ENCODE data around the gene SORCS2.

SORCS2 gene

DNA sequence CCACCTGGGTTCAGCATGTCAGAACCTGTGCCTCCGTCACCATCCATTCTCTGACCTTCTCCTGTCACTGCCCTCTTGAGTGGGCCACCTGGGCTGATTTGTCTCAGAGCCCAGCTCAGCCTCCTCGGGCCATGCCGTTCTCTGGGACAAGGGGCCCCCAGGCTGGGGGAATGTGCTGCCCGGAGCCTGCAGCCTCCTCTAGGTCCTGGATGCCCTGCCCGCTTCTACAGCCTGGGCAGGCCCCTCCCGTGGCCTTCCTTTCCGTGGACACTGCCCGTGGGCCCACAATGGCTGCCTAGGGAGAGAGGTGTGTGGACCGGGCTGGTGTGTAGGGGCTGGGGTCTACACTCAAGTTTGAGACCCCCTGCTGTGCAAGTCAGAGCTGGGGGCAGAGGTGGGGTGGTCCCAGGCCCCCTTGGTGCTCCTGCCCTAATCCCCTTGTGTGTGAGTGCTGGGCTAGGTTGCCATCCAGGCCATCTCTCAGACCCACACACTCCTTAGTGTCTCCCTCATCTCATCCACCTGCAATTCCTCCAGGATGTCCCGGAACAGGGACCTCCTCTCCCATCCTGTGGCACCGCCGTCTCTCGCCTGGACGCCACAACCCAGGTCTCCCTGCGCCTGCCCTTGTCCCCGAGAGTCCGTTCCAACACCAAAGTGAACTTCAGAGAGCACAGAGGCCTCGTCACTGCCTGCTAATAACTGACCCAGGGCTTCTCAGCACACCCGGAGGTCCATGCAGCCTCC, 230.0 kb downstream of the SORCS2 start:
- no peaks in the 10 kb centered on the region for H3K4me1 ChIP-seq (ENCODE audit: control insufficient read depth, insufficient read depth, low read length)
- H3K27ac ChIP-seq (ENCODE audit: low read length), result no peak overlapping the region

DNA sequence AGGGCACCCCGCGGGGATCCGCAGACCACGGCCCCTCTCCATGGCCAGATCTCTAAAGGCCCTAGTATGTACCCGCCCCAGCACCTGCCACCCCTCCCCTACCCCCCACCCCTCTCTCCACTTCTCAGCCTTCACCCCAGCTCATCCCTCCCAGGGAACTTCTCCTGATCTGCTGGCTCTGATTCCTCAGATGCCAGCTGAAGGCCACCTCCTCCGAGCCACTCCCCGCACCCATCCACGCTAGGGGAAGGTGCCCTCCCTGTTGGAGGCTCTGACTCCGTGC, 230.5 kb downstream of the SORCS2 start:
- no peak overlapping the region for H3K27ac ChIP-seq (ENCODE audit: low read length)
- H3K4me3 ChIP-seq (ENCODE audit: low read length in 2 of 2), result no peak overlapping the region
- H3K9ac ChIP-seq (ENCODE audit: low read length in 2 of 2), result no peak overlapping the region
- H3K36me3 ChIP-seq (ENCODE audit: control insufficient read depth in 2 of 2, insufficient read depth in 2 of 2, low read length in 2 of 2), result no peaks in the 10 kb centered on the region
- H3K9me3 ChIP-seq (ENCODE audit: control insufficient read depth in 2 of 2, low read length in 2 of 2), result no peaks in the 10 kb centered on the region
- no peaks in the 10 kb centered on the region for H3K27me3 ChIP-seq (ENCODE audit: control insufficient read depth in 1 of 2, insufficient read depth in 2 of 2, low read length in 2 of 2)
- H3K4me1 ChIP-seq (ENCODE audit: control insufficient read depth, insufficient read depth, low read length), result no peaks in the 10 kb centered on the region

More for the DNA sequence above, 230.0 kb downstream of the SORCS2 start:
- Histone ChIP-seq H3K9ac (ENCODE audit: low read length in 2 of 2) (no peak overlapping the region), H3K9me3 (ENCODE audit: control insufficient read depth in 2 of 2, low read length in 2 of 2) (no peaks in the 10 kb centered on the region), H3K27me3 (ENCODE audit: control insufficient read depth in 1 of 2, insufficient read depth in 2 of 2, low read length in 2 of 2) (no peaks in the 10 kb centered on the region), H3K4me3 (ENCODE audit: low read length in 2 of 2) (no peak overlapping the region), H3K36me3 (ENCODE audit: control insufficient read depth in 2 of 2, insufficient read depth in 2 of 2, low read length in 2 of 2) (no peaks in the 10 kb centered on the region)

DNA sequence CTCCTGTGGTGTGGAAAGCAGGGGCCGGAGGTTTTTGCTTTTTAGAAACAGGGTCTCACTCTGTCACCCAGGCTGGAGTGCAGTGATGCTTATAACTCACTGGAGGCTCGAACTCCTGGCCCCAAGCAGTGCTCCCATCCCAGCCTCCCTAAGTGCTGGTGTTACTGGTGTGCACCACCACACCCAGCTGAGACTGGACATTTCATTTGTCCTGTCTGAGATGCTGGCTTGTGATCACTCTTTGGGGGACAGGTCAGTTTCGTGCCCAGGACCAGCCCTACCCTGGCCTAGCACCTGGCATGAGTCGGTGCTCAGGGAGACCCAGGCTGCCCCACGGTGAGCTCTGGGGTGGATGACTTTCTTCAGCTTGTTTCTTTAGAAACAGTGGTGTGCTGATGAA, 231.1 kb downstream of the SORCS2 start:
- Histone ChIP-seq H3K27ac (ENCODE audit: low read length) (no peak overlapping the region), H3K36me3 (ENCODE audit: control insufficient read depth in 2 of 2, insufficient read depth in 2 of 2, low read length in 2 of 2) (no peaks in the 10 kb centered on the region), H3K27me3 (ENCODE audit: control insufficient read depth in 1 of 2, insufficient read depth in 2 of 2, low read length in 2 of 2) (no peaks in the 10 kb centered on the region), H3K9ac (ENCODE audit: low read length in 2 of 2) (no peak overlapping the region), H3K9me3 (ENCODE audit: control insufficient read depth in 2 of 2, low read length in 2 of 2) (no peaks in the 10 kb centered on the region), H3K4me1 (ENCODE audit: control insufficient read depth, insufficient read depth, low read length) (no peaks in the 10 kb centered on the region), H3K4me3 (ENCODE audit: low read length in 2 of 2) (no peak overlapping the region)

DNA sequence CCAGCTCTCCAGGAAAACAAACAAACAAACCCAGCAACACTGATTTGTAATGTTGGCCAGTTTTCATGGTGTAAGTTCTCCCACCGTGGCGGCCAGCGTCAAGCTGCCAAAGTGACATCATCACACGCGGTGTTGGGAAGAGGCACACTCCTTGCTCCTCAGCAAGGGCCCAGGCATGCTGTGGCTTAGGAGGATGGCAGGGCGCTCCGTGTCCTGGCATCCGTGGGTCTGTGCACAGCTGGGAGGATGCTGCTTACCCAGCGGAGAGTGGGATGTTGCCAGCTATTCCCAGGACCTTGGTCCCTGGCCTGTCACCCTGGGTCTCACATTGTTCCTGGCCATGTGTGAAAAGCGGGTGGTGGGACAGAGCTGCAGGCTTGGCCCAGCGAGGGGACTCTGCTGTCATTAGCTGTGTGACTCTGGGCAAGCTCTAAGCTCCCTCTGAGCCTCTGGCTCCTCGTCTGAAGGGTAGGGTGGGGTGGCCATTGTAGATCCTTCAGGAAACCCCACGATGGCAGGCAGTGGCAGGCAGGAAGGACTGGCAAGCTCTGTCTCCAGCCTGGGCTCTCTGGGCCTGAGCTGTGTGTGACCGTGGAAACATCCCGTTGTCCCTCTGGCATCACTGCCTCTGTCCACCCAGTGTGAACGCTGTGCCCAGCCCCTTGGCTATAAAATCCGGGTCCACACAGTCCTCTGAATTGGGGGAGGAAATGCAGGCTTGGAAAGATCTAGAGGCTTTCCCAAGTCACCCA, 231.6 kb downstream of the SORCS2 start:
- Histone ChIP-seq H3K4me3 (ENCODE audit: low read length in 2 of 2) (no peak overlapping the region), H3K27me3 (ENCODE audit: control insufficient read depth in 1 of 2, insufficient read depth in 2 of 2, low read length in 2 of 2) (no peaks in the 10 kb centered on the region), H3K27ac (ENCODE audit: low read length) (no peak overlapping the region), H3K9me3 (ENCODE audit: control insufficient read depth in 2 of 2, low read length in 2 of 2) (no peaks in the 10 kb centered on the region), H3K4me1 (ENCODE audit: control insufficient read depth, insufficient read depth, low read length) (no peaks in the 10 kb centered on the region), H3K9ac (ENCODE audit: low read length in 2 of 2) (no peak overlapping the region), H3K36me3 (ENCODE audit: control insufficient read depth in 2 of 2, insufficient read depth in 2 of 2, low read length in 2 of 2) (no peaks in the 10 kb centered on the region)

DNA sequence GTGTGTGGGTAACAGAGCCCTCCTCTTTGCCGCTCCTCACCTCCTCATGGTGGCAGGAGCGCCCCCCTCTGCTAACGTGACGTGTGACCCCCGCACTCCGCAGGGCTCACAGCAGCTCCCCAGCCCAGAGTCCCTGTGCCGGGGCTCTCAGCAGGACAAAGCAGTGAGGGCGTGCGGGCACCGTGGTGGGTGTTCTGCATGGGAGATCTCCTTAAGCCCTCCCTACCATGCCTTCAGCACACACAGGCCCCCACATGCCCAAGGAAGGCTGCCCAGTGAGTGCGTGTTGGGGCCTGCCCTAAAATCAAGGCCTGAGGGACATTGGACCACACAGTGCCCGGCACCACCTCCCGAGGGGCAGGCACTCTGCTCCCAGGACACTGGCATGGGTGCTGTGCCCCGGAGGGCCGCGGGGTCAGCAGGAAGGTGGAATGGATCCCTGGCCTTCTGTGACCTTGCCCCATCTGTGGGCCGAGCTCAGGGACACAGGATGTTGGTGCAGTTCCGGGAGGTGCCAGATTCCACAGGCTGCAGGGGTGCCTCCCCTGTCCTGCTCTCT, 232.3 kb downstream of the SORCS2 start:
- Histone ChIP-seq H3K4me3 (ENCODE audit: low read length in 2 of 2) (no peak overlapping the region), H3K4me1 (ENCODE audit: control insufficient read depth, insufficient read depth, low read length) (no peaks in the 10 kb centered on the region), H3K27ac (ENCODE audit: low read length) (no peak overlapping the region), H3K36me3 (ENCODE audit: control insufficient read depth in 2 of 2, insufficient read depth in 2 of 2, low read length in 2 of 2) (no peaks in the 10 kb centered on the region), H3K9ac (ENCODE audit: low read length in 2 of 2) (no peak overlapping the region), H3K27me3 (ENCODE audit: control insufficient read depth in 1 of 2, insufficient read depth in 2 of 2, low read length in 2 of 2) (no peaks in the 10 kb centered on the region), H3K9me3 (ENCODE audit: control insufficient read depth in 2 of 2, low read length in 2 of 2) (no peaks in the 10 kb centered on the region)

DNA sequence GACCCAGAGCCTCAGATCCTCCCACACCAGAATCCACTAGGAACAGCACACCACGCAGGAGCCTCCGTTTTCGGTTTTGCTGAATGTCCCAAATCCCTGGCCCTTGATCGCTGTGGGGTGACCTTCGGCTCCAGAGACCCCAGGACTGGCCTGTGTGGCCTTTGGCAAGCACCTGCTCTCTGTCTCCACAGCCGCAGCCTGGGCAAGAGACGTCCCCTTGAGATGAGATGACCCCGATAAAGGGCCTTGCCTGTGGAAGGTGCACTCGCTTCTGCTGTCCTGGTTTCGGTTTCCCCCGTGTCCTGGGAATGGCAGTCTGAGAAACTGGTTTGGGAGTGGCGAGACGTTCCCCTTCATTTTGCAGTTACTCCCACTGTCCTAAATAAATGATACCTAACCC, 232.8 kb downstream of the SORCS2 start:
- Histone ChIP-seq H3K9me3 (ENCODE audit: control insufficient read depth in 2 of 2, low read length in 2 of 2) (no peaks in the 10 kb centered on the region), H3K27ac (ENCODE audit: low read length) (no peak overlapping the region), H3K9ac (ENCODE audit: low read length in 2 of 2) (no peak overlapping the region), H3K27me3 (ENCODE audit: control insufficient read depth in 1 of 2, insufficient read depth in 2 of 2, low read length in 2 of 2) (no peaks in the 10 kb centered on the region), H3K36me3 (ENCODE audit: control insufficient read depth in 2 of 2, insufficient read depth in 2 of 2, low read length in 2 of 2) (no peaks in the 10 kb centered on the region), H3K4me3 (ENCODE audit: low read length in 2 of 2) (no peak overlapping the region), H3K4me1 (ENCODE audit: control insufficient read depth, insufficient read depth, low read length) (no peaks in the 10 kb centered on the region)

DNA sequence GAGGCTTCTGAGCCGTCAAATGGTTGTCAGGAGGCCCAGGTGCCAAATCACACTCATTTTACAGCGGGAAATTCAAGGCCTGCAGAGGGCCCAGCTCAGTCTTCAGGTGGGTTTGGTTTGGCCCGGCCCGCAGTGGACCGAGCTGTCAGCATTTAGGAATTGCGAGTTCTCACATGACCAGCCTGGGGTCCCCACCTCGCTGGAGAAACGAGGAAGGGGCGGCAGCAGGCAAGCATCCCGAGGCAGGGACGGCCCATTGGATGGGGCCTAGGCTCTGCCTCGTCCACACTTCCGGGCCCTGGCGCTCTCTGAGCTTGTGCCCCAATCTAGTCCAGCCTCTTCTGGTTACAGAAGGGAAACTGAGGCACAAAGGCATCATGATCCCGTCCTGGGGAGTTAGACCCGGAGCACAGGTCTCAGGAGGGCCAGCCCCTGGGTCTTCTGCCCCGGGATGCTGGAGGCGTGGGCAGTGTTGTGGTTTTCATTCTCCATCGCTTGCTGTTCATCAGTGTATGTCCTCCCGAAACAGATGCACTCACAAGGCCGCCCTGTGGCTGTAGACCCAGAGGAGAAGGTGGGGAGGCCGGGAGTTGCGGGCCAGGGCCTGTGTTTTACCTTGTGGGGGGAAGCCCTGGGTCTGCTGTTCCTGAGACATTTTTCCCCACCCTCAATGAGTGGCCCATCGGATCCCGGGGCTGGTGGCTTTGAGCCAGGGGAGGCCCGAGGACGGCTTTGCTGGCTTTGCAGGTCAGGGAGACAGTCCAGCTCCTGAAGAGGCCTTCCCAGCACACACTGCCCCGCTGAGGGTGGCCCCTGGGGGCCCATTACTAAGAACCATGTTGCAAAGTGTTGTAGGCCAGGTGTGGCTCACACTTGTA, 233.5 kb downstream of the SORCS2 start:
- Histone ChIP-seq H3K36me3 (ENCODE audit: control insufficient read depth in 2 of 2, insufficient read depth in 2 of 2, low read length in 2 of 2) (no peaks in the 10 kb centered on the region), H3K9me3 (ENCODE audit: control insufficient read depth in 2 of 2, low read length in 2 of 2) (no peaks in the 10 kb centered on the region), H3K27ac (ENCODE audit: low read length) (no peak overlapping the region), H3K4me1 (ENCODE audit: control insufficient read depth, insufficient read depth, low read length) (no peaks in the 10 kb centered on the region), H3K4me3 (ENCODE audit: low read length in 2 of 2) (no peak overlapping the region), H3K9ac (ENCODE audit: low read length in 2 of 2) (no peak overlapping the region), H3K27me3 (ENCODE audit: control insufficient read depth in 1 of 2, insufficient read depth in 2 of 2, low read length in 2 of 2) (no peaks in the 10 kb centered on the region)

DNA sequence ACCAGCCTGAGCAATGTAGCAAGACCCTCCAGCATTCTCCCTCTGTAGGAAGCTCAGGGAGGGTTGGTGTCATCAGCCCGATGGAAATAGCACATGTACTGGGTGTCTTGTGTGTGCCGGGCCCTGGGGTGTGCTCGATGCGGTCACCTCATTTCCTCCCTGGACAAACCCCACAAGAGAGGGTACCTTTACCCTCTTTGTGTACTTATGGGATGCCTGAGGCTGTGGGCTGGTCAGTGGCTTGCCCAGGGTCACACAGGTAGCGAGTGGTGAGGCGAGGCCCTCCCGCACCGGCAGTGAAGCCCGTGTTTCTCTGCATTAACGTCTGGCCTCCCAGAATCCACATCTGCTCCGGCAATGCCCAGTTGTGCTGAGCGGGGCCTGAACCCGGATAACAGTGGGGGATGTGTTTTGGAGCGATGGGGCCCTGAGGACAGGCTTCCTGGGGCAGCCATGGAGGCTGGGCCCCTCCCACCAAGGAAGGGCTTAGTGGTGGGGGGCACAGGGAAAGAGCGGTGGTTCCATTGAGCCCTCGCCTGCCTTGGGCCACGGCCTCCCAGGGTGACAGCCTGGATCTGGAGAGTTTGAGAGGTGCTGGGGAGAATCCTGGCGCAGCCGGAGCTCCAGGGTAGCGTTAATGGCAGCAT, 234.3 kb downstream of the SORCS2 start:
- no peak overlapping the region for H3K27ac ChIP-seq (ENCODE audit: low read length)
- no peaks in the 10 kb centered on the region for H3K27me3 ChIP-seq (ENCODE audit: control insufficient read depth in 1 of 2, insufficient read depth in 2 of 2, low read length in 2 of 2)
- H3K4me3 ChIP-seq (ENCODE audit: low read length in 2 of 2), result no peak overlapping the region
- no peaks in the 10 kb centered on the region for H3K4me1 ChIP-seq (ENCODE audit: control insufficient read depth, insufficient read depth, low read length)
- no peaks in the 10 kb centered on the region for H3K9me3 ChIP-seq (ENCODE audit: control insufficient read depth in 2 of 2, low read length in 2 of 2)
- H3K36me3 ChIP-seq (ENCODE audit: control insufficient read depth in 2 of 2, insufficient read depth in 2 of 2, low read length in 2 of 2), result no peaks in the 10 kb centered on the region
- H3K9ac ChIP-seq (ENCODE audit: low read length in 2 of 2), result no peak overlapping the region

DNA sequence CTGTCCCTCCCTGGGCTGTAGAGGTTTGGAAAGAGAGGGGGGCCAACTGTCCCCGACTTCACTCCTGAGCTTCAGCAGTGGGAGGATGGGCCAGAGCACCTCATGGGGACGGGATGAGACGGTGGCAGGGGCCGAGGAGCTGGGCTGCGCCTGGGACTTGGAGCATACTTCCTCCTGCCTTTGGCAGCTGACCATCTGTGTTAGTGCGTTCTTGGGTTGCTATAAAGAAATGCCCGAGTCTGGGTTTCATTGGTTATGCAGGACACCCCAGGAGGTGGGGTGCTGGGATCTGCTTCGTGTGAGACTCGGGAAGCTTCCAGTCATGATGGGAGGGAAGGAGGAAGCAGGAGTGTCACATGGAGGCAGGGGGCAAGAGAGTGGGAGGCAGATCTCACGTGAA, 235.0 kb downstream of the SORCS2 start:
- H3K27me3 ChIP-seq (ENCODE audit: control insufficient read depth in 1 of 2, insufficient read depth in 2 of 2, low read length in 2 of 2), result no peaks in the 10 kb centered on the region
- H3K27ac ChIP-seq (ENCODE audit: low read length), result no peak overlapping the region
- no peaks in the 10 kb centered on the region for H3K4me1 ChIP-seq (ENCODE audit: control insufficient read depth, insufficient read depth, low read length)
- no peaks in the 10 kb centered on the region for H3K9me3 ChIP-seq (ENCODE audit: control insufficient read depth in 2 of 2, low read length in 2 of 2)
- H3K36me3 ChIP-seq (ENCODE audit: control insufficient read depth in 2 of 2, insufficient read depth in 2 of 2, low read length in 2 of 2), result no peaks in the 10 kb centered on the region
- no peak overlapping the region for H3K9ac ChIP-seq (ENCODE audit: low read length in 2 of 2)
- no peak overlapping the region for H3K4me3 ChIP-seq (ENCODE audit: low read length in 2 of 2)

DNA sequence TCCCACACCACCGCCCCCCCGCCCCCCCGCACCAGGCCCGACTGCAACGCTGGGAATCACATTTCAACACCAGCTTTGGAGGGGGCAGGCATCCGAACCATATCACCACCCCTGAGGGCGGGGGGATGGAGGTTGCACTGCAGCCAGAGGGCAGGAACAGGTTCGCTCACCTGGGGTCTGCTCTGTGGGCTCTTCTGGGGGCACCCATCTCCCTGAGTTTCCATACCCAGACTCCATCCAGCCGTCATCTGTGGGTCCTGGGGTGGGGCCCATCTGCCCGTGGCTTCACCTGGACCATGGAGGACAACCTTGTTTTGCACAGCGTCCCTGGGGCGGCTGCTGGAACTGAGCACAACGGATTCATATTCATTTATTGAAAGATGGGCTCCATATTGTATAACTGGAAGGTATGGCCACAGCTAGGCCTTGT, 235.5 kb downstream of the SORCS2 start:
- Histone ChIP-seq H3K27me3 (ENCODE audit: control insufficient read depth in 1 of 2, insufficient read depth in 2 of 2, low read length in 2 of 2) (no peaks in the 10 kb centered on the region), H3K4me3 (ENCODE audit: low read length in 2 of 2) (no peak overlapping the region), H3K27ac (ENCODE audit: low read length) (no peak overlapping the region), H3K4me1 (ENCODE audit: control insufficient read depth, insufficient read depth, low read length) (no peaks in the 10 kb centered on the region), H3K9ac (ENCODE audit: low read length in 2 of 2) (no peak overlapping the region), H3K36me3 (ENCODE audit: control insufficient read depth in 2 of 2, insufficient read depth in 2 of 2, low read length in 2 of 2) (no peaks in the 10 kb centered on the region), H3K9me3 (ENCODE audit: control insufficient read depth in 2 of 2, low read length in 2 of 2) (no peaks in the 10 kb centered on the region)

Data from stomach smooth muscle (tissue), 2 donors.